Mucosa of stomach (tissue), 1 donor: ENCODE data around the gene MGAT1.
"Not testable (repeated sequence)": the region's sequence is repeated elsewhere in the genome, so short reads cannot be mapped to it uniquely, and the experiment has no call there.

ENCODE experiments used
- H3K27me3 ChIP-seq: one replicate; pipeline ENCODE4 v1.7.0; 2013; ENCODE audit warnings: mild to moderate bottlenecking, low read length; ENCODE audit not compliant: control insufficient read depth, insufficient read depth
- H3K36me3 ChIP-seq: one replicate; pipeline ENCODE4 v1.7.0; 2013; ENCODE audit warnings: low read length; ENCODE audit not compliant: control insufficient read depth, insufficient read depth
- H3K4me1 ChIP-seq: one replicate; pipeline ENCODE4 v1.7.0; 2013; ENCODE audit warnings: mild to moderate bottlenecking, low read length; ENCODE audit not compliant: control insufficient read depth, insufficient read depth
- H3K4me3 ChIP-seq: one replicate; pipeline ENCODE4 v1.7.0; 2013; ENCODE audit warnings: low read length
- H3K9ac ChIP-seq: one replicate; pipeline ENCODE4 v1.7.0; 2013; ENCODE audit warnings: mild to moderate bottlenecking, low read length, moderate library complexity
- H3K9me3 ChIP-seq: one replicate; pipeline ENCODE4 v1.7.0; 2013; ENCODE audit warnings: mild to moderate bottlenecking, low read length, moderate library complexity; ENCODE audit not compliant: control insufficient read depth
- donor health status: Pancreatic carcinoma.

Gene MGAT1

DNA sequence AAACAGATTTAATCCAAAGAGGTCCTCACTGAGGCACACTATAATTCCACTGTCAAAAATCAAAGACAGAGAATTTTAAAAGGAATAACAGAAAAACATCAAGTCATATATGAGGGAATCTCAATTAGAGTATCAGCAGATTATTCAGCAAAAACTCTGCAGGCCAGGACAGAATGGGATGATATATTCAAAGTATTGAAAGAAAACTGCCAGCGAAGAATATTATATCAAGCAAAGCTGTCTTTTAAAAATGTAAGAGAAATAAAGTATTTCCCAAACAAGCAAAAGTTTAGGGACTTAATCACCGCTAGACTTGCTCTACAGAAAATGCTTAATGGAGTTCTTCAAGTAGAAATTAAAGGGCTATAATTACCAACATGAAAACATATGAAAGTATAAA is 47.0 kb downstream of the MGAT1 start:
- no peaks in the 10 kb centered on the region for H3K9me3 ChIP-seq
- H3K9ac ChIP-seq: no peak overlapping the region
- H3K4me3 ChIP-seq: no peak overlapping the region
- H3K27me3 ChIP-seq: no peaks in the 10 kb centered on the region
- no peaks in the 10 kb centered on the region for H3K4me1 ChIP-seq
- H3K36me3 ChIP-seq: no peaks in the 10 kb centered on the region

DNA sequence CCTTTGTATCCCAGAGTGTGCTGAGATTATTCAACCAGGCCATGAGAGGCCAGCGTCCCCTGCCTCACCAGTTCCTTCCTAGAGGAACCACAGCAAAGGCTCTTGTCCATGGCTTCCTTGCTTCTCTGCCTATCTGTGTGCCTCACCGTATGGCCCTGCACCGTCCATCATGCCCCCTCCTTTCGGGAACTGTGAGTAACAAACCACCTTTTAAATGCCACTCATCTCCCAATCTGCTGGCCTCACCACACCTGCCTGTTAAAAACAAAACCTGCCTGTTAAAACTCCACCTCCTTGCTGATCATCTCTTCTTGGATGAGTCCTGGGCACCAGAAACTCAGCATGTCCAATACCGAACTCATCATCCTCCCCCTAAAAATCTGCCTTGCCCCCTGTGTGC is 58.4 kb downstream of the MGAT1 start:
- H3K4me1 ChIP-seq: no peaks in the 10 kb centered on the region
- H3K36me3 ChIP-seq: no peaks in the 10 kb centered on the region
- no peaks in the 10 kb centered on the region for H3K9me3 ChIP-seq
- no peak overlapping the region for H3K4me3 ChIP-seq
- H3K9ac ChIP-seq: no peak overlapping the region
- H3K27me3 ChIP-seq: no peaks in the 10 kb centered on the region

DNA sequence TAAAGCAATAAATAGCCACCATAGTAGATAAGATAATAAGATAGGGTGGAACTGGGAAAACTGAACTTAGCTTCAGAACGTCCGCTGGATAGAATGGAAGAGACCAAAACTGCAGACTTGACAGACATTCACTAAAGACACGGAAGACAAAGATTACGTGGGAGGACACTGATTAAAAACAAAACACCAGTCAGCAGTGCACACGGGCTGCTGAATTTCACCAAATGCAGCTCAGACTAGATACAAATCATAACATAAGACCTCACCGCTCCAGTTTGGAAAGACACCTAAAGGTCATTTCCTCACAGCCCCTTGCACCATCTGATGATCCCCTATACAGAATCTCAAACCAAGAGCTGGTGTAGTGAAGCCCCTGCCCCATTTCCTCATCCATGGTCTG is 59.9 kb downstream of the MGAT1 start:
- Histone ChIP-seq H3K4me3 (no peak overlapping the region), H3K36me3 (no peaks in the 10 kb centered on the region), H3K4me1 (no peaks in the 10 kb centered on the region), H3K9me3 (no peaks in the 10 kb centered on the region), H3K9ac (no peak overlapping the region), H3K27me3 (no peaks in the 10 kb centered on the region)

DNA sequence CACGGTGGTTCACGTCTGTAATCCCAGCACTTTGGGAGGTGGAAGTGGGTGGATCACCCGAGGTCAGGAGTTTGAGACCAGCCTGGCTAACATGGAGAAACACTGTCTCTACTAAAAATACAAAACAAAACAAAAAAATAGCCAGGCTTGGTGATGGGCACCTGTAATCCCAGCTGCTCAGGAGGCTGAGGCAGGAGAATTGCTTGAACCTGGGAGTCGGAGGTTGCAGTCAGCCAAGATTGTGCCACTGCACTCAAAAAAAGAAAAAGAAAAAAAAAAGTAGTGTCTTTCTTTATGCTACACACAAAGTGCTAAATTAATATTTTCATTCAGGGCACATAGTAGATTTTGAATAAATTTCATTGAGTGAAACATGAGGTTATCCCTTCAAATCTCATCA is 61.7 kb downstream of the MGAT1 start:
- H3K4me3 ChIP-seq, H3K27me3 ChIP-seq, H3K9ac ChIP-seq, H3K4me1 ChIP-seq, H3K36me3 ChIP-seq, H3K9me3 ChIP-seq: not testable (repeated sequence)

DNA sequence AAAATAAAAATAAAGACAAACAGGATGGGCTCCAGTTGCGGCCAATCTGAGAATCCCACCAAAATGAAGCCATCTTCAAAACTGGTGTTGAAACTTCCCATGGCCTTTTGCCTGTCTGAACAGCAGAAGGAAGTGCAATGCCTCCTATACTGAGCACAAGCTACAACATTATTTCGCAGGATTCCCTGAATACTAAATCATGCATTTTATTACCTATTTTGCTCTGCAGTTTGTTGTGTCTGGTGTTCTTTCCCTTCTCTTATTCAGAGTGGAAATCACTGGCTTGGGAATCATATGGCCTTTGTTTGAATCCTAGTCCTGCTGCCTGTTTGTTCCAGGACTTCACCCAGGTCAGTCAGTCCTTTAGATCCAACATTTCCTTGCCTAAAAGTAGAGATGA is 62.6 kb downstream of the MGAT1 start, which contains the start of gene OR2Y1:
TSS of gene OR2Y1 (minus strand) at position 101 of the 400 bp plus-strand sequence. CDS start at position 101, 0 bp downstream.
- no peaks in the 10 kb centered on the region for H3K27me3 ChIP-seq
- H3K4me3 ChIP-seq: no peak within 1 kb of the TSS
- H3K36me3 ChIP-seq: no peaks in the 10 kb centered on the region
- H3K9ac ChIP-seq: no peak within 1 kb of the TSS
- no peaks in the 10 kb centered on the region for H3K4me1 ChIP-seq
- no peaks in the 10 kb centered on the region for H3K9me3 ChIP-seq

DNA sequence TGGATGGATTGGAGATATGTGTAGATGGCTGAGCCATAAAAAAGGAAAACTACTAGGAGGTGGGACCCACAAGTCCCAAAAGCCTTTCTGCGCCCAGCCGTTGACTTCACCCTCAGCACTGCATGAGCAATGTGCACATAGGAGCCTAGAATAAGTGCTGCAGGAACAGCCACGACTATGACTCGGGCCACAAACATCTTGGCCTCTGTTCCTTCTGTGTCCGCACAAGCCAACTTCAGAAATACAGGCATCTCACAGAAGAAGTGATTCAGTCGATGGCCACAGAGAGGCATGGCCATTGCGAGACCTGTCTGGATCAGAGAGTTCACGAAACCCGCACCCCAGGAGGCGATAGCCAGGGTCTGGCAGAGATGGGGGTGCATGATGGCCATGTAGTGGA is 63.3 kb downstream of the MGAT1 start:
- Histone ChIP-seq H3K4me3 (no peak overlapping the region), H3K36me3 (no peaks in the 10 kb centered on the region), H3K9ac (no peak overlapping the region), H3K27me3 (no peaks in the 10 kb centered on the region), H3K4me1 (no peaks in the 10 kb centered on the region), H3K9me3 (no peaks in the 10 kb centered on the region)

DNA sequence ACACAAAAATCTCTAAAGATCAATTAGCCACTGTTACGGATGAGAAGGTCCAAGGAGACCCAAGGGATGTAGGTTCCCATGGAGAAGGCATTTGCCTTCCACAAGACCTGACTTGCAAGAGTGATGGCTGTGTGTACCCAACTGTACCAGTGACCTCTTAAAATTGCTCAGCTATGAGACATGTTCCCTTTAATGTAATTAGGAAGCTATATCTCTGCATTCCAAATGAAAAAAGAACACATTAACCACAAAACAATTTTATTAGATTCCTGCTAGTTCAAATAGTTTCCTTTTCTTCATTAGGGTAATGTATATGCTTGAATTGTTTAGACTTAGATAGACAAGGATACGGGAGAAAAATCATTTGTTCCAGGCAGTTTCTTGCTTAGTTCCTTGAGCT is 66.1 kb downstream of the MGAT1 start:
- Histone ChIP-seq H3K4me3 (no peak overlapping the region), H3K9ac (no peak overlapping the region), H3K36me3 (no peaks in the 10 kb centered on the region), H3K9me3 (no peaks in the 10 kb centered on the region), H3K4me1 (no peaks in the 10 kb centered on the region), H3K27me3 (no peaks in the 10 kb centered on the region)
